Measurements from ENCODE around the gene FGFBP1.

DNA sequence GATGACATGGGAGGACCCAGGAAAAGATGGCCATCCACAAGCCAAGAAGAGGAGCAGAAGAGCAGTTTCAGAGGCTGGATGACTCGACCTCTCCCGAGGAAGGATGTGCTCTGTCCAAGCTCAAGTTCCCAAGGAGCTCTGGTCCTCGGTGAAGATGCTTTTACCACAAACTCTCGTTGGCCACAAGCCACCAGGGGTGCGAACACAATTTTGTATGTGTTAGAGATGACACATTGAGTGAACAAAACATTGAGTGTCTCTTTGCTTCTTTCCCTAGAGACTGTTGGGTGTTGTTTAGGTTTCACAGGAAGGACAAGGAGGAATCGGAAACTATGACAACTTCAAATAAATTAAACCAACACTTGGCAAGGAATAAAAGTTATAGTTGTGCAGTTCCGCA is 26.3 kb downstream of the FGFBP1 start:
- TF ChIP-seq, protein P1, sequence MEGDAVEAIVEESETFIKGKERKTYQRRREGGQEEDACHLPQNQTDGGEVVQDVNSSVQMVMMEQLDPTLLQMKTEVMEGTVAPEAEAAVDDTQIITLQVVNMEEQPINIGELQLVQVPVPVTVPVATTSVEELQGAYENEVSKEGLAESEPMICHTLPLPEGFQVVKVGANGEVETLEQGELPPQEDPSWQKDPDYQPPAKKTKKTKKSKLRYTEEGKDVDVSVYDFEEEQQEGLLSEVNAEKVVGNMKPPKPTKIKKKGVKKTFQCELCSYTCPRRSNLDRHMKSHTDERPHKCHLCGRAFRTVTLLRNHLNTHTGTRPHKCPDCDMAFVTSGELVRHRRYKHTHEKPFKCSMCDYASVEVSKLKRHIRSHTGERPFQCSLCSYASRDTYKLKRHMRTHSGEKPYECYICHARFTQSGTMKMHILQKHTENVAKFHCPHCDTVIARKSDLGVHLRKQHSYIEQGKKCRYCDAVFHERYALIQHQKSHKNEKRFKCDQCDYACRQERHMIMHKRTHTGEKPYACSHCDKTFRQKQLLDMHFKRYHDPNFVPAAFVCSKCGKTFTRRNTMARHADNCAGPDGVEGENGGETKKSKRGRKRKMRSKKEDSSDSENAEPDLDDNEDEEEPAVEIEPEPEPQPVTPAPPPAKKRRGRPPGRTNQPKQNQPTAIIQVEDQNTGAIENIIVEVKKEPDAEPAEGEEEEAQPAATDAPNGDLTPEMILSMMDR (IDR thresholded peaks at IDR 0.05) = no peak
- TF ChIP-seq EP300 (IDR thresholded peaks at IDR 0.05) = no peak
